Ovary (tissue), 3 donors: ENCODE results near the gene ADO.

Source experiments
- POLR2A ChIP-seq: fragments of 450-650 bp; IDR thresholded peaks from one replicate; pipeline ENCODE4 v1.6.1; 2017; ENCODE audit warnings: antibody characterized with exemption, mild to moderate bottlenecking, moderate library complexity
- TF ChIP-seq, protein P1 (sequence below), 3 donors: fragments of 450-650 bp in 2 of 3; fragments of 200-600 bp in 1 of 3; IDR thresholded peaks; one replicate each; pipeline versions ENCODE4 v1.5.1 to v1.8.0; 2016 to 2022; ENCODE audit warnings: antibody characterized with exemption in 3 of 3, mild to moderate bottlenecking in 1 of 3
- donor health status: DM: no; HTN: no; CAD: no.

DNA sequence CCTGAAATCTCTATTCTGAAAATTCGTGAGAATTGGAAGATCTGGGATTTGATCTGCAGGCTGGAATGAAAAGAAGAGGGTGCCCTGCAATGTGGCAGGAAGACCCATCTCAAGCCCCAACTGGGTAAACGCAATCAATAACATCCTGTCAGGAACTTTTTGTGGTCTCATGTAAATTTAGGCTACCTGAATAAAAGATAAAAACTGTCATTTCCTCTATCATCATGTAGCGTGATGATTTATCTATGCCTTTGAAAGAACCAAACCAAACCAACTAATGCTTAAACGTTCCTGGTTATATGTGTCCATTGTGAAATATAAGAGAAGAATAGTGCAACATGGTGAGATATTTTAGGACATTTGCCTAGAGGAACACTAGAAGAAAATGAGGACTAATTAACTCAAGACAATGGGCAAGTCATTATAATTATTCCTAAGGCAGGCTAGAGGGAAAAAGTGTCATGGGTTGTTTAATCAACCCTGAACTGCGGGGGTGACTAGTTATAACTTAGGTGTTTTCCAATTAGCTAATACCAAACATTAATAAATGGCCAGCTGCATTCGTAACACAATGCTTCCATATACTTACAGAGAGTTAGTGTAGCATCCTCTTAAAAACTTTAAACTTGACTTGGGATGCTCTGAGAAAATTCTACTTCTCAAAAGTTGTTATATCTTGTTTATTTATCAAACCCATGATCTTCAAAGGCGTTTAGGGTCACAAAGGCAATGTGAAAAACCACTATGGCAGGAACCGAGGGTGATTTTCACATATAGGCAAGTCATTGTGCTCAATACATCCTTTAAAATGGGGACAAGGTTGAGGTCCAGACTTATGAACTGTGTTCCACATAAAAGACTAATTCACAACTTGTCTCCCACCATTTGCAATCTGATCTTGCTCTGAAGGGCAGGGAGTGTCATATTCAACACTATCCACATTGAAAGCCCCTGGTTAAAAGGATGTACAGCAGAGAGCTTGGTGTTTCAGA lies 48.6 kb upstream of the ADO start:
- TF ChIP-seq, protein P1, sequence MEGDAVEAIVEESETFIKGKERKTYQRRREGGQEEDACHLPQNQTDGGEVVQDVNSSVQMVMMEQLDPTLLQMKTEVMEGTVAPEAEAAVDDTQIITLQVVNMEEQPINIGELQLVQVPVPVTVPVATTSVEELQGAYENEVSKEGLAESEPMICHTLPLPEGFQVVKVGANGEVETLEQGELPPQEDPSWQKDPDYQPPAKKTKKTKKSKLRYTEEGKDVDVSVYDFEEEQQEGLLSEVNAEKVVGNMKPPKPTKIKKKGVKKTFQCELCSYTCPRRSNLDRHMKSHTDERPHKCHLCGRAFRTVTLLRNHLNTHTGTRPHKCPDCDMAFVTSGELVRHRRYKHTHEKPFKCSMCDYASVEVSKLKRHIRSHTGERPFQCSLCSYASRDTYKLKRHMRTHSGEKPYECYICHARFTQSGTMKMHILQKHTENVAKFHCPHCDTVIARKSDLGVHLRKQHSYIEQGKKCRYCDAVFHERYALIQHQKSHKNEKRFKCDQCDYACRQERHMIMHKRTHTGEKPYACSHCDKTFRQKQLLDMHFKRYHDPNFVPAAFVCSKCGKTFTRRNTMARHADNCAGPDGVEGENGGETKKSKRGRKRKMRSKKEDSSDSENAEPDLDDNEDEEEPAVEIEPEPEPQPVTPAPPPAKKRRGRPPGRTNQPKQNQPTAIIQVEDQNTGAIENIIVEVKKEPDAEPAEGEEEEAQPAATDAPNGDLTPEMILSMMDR (IDR thresholded peaks at IDR 0.05) = no peak
- TF ChIP-seq POLR2A = no peak
